HG03103 (cell line): Measurements from ENCODE around the gene ALDH16A1.
"Not testable (repeated sequence)": the region's sequence is repeated elsewhere in the genome, so short reads cannot be mapped to it uniquely, and the experiment has no call there.

Experiments used
- ATAC-seq: cut with Tn5 transposase; IDR thresholded peaks from one replicate; pipeline ENCODE4 v1.9.1; 2021; ENCODE audit warnings: low read depth; ENCODE audit not compliant: unreplicated experiment

Gene ALDH16A1

DNA sequence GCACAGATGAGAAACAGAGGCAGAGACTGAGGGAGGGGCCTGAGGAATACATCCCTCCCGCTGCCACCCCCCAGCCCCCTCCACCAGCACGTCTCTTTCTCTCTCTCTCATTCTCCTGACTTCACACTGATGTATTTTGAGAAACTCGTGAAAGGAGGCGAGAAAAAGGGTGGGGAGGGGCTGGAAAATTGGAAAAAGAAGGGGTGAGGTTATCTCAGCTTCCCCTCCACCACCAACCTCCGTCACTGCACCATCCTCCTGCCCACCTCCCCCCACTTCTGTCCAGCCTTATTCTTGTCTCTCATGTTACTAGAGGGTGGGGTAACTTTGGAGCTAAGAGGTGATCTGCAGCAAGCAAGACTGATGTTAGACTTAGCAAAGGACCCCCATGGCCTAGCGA lies 13.2 kb upstream of the ALDH16A1 start:
- no peak for ATAC-seq

DNA sequence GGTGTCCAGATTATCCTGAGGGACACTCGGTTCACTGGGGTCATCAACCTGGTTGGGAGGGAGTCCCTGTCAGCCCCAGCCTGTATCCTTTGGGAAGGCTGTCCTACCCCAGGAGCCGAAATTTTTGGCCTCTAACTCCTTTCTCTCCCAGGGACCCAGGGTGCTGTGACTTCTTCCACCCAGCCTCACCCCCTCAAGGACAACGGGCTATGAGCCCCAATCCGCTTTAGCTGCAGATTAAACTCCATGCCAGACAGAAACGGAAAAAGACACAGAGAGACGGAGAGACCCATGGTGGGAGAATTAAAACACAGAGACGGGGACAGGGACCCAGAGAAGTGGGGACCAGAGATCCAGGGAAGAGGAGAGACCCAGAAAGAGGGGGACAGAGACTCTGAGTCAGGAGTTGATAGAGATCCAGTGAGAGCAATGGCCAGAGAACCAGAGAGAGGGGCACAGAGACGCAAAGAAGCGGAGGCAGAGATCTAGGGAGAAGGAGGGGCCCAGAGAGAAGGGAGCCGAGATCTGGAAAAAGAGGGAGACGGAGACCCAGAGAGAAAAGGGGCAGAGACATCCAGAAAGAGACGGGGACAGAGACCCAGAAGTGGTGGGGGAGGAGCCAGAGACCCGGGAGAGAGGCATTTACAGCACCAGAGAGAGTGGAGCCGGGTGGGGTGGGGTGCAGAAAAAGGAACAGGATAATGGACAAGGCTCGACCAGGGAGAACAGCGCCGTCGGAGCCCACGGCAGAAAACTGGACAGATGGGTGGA lies 12.4 kb upstream of the ALDH16A1 start:
- ATAC-seq = no peak

- no peak for ATAC-seq
Measured at GRCh38 chr19:49441210-49441959, 11.6 kb upstream of the ALDH16A1 start, which contains the start of gene SLC17A7. Gene SLC17A7, minus strand, starts transcription at chr19:49441527. Its CDS starts 148 bp downstream, at chr19:49441379.

- no peak for ATAC-seq
Measured at GRCh38 chr19:49441960-49442350, 11.1 kb upstream of the ALDH16A1 start.

DNA sequence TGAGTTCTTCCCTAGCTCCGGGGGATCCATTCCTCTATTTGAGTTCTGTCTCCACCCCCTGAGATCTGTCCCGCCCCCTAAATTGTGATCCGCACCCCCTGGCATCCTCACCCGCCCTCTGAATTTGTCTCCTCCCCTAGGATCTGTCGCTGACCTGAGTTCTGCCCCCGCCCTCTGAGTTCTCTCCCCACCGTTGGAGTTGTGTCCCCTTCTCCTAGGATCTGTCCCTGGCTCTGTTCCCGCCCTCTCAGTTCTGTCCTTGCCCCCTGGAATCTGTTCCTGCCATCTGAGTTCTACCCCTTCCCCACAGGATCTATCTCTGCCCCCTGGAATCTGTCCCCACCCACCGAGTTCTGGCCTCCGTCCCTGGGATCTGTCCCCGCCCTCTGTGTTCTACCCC lies 10.7 kb upstream of the ALDH16A1 start:
- ATAC-seq = no peak

DNA sequence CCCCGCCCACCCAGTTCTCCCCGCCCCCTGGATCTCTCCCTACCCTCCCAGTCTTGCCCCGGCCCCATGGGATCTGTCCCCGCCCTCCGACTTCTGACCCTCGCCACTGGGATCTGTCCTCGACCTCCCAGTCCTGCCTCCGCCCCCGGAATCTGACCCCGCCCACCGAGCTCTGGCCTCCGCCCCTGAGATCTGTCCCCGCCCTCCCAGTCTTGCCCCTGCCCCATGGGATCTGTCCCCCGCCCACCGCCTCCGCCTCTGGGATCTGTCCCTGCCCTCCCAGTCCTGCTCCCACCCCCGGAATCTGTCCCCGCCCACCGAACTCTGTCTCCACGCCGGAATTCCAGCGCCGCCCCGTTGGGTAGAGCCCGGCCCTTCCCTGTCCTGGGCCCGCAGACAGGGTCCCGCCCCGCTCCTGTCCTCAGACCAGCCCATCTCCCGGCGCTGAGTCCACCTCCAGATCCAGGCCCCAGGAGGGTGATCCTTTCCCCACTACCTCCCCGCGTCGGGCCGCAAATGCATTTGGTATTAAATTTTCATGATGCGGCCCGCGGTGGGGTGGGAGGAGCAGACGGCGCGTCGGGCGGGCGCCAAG lies 10.2 kb upstream of the ALDH16A1 start:
- peak; percentile 18 for ATAC-seq

DNA sequence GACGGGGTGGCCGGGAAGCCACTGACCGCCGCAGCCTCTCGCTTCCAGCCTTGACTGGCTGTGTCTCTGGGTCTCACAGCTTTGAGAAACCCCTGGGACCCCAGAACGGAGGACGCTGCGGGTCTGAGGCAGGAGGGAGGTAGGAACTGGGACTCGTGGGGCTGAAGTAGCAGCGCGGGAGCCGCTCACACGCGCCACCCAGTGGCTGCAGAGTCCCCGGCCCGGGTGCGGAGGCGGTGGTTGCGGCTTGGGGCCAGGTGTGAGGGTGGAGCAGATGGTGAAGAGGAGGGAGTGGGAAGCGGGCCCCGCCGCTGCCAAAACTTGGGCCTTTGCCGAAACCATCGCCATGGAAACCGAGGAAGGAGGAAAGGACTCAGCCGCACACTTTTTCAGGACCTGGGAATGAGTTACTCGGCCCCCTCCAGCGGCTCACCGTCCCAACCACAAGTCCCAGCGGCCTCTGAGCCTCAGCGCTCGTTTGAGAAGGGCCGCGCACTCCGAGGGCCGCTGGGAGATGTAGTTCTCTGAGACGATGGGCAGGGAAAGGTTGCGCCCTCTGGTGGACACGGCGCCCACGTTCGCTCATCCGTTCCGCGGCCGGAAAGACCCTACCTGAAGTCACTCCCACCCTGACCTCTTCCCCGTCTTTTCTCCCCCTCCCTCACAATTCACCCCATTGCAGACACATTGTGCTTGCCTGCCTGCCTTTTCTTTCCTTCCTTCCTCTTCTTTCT lies 9.5 kb upstream of the ALDH16A1 start:
- peak; percentile 56 for ATAC-seq

GRCh38 chr19:49444100-49444700 lies 8.8 kb upstream of the ALDH16A1 start:
- ATAC-seq = not testable (repeated sequence)

- ATAC-seq = no peak
Measured at GRCh38 chr19:49445997-49446396, 7.0 kb upstream of the ALDH16A1 start.

- ATAC-seq = no peak
Measured at GRCh38 chr19:49447485-49448431, 5.3 kb upstream of the ALDH16A1 start.

DNA sequence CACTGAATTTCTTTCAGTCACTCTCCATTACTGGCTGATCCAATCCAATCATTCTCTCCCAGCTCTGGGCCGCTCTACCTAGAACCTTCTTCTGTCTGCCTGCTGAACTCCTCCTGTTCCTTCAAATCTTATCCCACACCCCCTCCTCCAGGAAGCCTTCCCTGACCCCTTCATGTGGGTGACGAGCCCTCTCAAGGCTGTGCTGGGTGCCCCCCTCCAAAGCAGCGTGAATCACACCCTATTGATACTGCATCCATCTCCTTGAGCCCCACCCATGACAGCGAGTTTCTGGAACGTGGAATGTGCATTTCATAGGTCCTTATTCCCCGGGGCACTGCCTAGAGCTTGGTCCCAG lies 4.6 kb upstream of the ALDH16A1 start:
- no peak for ATAC-seq

DNA sequence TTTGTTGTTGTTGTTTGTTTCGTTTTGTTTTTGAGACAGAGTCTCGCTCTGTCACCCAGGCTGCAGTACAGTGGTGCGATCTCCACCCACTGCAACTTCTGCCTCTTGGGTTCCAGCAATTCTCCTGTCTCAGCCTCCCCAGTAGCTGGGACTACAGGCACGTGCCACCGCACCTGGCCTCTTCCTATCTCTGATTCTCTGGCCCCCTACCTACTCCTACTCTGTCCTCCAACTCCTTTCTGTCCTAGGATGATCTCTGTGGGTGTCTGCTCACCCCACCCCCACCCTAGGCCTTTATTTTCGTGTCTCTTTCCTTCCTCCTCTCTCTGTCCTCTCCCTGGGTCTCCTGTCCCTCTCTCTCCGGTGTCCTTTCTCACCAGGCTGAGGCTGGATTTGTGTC lies 2.6 kb upstream of the ALDH16A1 start:
- ATAC-seq = no peak

DNA sequence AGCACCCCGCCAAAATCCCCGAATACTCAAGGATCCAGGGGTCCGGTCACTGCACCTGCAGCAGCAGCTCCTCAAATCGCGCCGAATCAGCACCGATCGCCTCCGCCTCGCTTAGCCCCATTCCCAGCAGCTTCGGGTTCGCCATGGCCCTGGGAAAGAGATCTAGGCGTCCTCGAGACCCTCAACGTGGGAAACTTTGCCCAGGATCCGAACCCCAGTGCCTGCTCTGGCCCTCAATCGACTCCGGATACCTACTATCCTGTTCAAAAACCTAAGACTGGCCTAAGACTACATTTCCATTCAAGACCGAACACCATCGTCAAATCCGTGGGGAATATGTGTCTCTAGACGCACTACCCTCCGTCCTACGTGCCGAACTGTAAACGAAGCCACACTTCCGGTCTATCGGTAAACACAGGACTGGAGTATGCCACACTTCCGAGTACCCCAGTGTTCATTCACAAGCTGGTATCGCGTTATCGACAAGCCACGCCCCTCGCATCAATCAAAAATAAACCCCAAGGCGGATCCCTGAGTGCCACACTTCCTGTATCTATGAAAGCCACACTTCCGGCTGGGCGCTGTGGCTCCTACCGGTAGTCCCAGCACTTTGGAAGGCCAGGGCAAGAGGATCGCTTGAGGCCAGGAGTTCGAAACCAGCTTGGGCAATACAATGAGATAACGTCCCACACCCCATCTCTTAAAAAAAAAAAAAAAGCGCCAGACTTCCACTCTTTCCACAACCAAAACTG lies 1.4 kb upstream of the ALDH16A1 start, which contains the start of gene PIH1D1:
TSS of gene PIH1D1 (minus strand) at position 385 of the 752 bp plus-strand sequence. CDS start at position 145, 240 bp downstream.
- ATAC-seq = peak; percentile 44

DNA sequence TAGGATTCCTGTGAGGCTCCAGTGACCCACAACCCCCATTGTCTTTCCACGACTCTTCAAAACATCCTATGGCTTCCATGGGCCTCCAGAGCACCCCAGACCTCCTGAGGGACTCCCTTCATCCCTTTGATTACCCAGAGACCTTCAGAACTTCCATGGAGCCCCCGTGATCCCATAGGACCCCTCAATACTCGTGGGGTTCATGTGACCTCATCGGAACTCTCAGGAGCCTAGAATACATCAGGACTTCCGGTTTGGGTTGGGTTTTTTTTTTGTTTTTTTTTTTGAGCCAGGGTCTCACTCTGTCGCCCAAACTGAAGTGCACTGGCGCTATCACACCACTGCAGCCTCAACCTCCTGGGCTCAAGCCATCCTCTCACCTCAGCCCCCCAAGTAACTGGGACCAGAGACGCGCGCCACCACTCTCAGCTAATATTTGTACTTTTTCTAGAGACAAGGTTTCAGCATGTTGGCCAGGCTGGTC lies 774 bp downstream of the ALDH16A1 start:
- ATAC-seq = no peak

- no peak for ATAC-seq
Measured at GRCh38 chr19:49455773-49456172, 2.7 kb downstream of the ALDH16A1 start.

- no peak for ATAC-seq
Measured at GRCh38 chr19:49456326-49456725, 3.3 kb downstream of the ALDH16A1 start.

DNA sequence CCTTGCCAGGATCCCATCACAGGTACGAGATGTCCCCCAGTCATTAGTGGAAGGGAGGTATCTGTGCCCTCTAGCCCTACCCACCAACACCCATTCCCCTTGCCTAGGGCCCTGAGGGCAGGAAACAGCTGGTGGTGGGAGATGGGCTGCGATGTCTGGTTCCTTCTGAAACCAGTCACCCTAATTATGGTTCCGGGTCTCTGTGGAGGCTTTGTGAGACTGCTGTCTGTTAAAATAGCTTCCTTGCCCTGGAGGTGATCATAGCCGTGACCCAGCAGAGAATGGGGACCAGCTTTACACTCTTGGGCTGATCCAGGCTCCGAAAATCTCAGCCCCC lies 5.5 kb downstream of the ALDH16A1 start:
- ATAC-seq = no peak

DNA sequence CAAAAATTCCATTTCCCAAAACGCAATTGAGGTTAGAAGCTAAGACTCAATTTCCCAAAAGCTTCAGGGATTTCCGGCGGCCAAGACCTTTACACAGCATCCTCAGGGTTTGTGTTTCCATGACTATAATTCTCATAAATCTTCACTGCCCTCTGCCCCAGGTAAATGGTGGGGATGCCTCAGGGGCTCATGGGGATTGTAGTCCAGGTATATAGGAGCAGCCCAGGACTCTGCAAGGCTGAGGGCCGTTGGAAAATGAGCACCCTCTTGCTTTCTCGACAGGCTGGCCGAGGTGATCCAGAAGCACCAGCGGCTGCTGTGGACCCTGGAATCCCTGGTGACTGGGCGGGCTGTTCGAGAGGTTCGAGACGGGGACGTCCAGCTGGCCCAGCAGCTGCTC lies 6.4 kb downstream of the ALDH16A1 start:
- ATAC-seq = no peak

DNA sequence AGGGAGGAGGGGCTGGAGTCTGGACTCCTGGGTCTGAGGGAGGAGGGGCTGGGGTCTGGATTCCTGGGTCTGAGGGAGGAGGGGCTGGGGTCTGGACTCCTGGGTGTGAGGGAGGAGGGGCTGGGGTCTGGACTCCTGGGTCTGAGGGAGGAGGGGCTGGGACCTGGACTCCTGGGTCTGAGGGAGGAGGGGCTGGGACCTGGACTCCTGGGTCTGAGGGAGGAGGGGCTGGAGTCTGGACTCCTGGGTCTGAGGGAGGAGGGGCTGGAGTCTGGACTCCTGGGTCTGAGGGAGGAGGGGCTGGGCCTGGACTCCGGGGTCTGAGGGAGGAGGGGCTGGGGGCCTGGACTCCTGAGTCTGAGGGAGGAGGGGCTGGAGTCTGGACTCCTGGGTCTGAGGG lies 8.1 kb downstream of the ALDH16A1 start:
- not testable (repeated sequence) for ATAC-seq
